SU-DHL-6 (cell line): ENCODE measurements around the gene MAPT.

Source experiments
- EZH2phosphoT487 ChIP-seq: fragments of 200-600 bp; sonication (generic), shearing (Covaris generic); conservative IDR thresholded peaks from 2 replicates; pipeline ENCODE4 v1.6.1; 2018; ENCODE audit warnings: mild to moderate bottlenecking, antibody characterized with exemption, low read length, moderate library complexity, mixed read lengths
- TF ChIP-seq, protein P1 (sequence below): fragments of 200-600 bp; sonication (generic); IDR thresholded peaks from one replicate; pipeline ENCODE4 v1.5.1; 2017; ENCODE audit warnings: antibody characterized with exemption, mild to moderate bottlenecking, low read length, moderate library complexity; ENCODE audit not compliant: insufficient read depth, poor library complexity, severe bottlenecking

DNA sequence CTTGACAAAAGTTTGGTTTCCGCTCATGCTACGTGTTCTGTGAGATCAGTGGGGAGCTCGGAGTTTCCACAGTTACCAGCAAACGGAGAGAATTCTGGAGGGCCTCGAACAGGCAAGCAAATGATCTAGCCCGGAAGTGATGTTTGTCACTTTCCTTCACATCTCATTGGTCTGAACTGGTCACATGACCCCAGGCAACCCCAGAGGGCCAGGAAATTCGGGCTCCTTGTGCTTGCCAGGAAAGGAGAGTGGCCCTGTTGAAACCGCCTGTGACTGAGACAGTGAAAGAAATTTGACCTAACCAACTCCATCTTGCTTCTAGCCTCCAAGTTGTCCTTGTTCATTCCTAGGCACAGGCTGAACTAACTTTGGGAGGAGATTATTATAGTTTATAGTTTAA is 26.7 kb upstream of the MAPT start:
- TF ChIP-seq, protein P1, sequence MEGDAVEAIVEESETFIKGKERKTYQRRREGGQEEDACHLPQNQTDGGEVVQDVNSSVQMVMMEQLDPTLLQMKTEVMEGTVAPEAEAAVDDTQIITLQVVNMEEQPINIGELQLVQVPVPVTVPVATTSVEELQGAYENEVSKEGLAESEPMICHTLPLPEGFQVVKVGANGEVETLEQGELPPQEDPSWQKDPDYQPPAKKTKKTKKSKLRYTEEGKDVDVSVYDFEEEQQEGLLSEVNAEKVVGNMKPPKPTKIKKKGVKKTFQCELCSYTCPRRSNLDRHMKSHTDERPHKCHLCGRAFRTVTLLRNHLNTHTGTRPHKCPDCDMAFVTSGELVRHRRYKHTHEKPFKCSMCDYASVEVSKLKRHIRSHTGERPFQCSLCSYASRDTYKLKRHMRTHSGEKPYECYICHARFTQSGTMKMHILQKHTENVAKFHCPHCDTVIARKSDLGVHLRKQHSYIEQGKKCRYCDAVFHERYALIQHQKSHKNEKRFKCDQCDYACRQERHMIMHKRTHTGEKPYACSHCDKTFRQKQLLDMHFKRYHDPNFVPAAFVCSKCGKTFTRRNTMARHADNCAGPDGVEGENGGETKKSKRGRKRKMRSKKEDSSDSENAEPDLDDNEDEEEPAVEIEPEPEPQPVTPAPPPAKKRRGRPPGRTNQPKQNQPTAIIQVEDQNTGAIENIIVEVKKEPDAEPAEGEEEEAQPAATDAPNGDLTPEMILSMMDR, result no peak
- TF ChIP-seq EZH2phosphoT487, result no peak
